ENCODE data around the gene TMEM204. TPM values are rescaled to one million over a fixed set of nuclear protein-coding genes. Genes with fewer than 3 reads are reported as not detected.

The TMEM204 gene
- polyA plus RNA-seq, 3 donors, result 0.09 to 1.5 (median 1.3) TPM

DNA sequence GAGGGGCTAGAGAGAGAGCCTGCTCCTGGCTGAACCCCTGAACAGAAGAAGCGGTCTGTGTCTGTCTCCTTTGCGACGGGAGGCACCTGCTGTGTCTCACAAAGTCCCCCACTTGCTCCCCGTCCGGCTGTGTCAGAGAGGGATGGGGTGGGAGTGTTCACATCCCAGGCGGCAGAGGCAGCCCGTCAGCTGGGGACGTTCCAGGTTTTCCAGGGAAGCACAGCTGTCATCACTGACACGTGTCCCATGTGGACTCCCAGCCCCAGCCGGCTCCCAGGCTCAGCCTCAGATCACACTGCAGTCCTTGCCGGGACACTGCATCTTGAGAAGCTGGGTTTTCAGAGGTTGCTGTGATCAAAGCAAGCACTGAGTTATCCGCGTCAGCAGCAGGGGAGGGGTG lies 38.8 kb upstream of the TMEM204 start:
- H3K9ac ChIP-seq (ENCODE audit: insufficient read depth, low read length, poor library complexity, severe bottlenecking), result peak overlapping the region; percentile 86
- peak overlapping the region in 1 of 7 donors; percentile 61 for H3K27ac Mint-ChIP-seq

DNA sequence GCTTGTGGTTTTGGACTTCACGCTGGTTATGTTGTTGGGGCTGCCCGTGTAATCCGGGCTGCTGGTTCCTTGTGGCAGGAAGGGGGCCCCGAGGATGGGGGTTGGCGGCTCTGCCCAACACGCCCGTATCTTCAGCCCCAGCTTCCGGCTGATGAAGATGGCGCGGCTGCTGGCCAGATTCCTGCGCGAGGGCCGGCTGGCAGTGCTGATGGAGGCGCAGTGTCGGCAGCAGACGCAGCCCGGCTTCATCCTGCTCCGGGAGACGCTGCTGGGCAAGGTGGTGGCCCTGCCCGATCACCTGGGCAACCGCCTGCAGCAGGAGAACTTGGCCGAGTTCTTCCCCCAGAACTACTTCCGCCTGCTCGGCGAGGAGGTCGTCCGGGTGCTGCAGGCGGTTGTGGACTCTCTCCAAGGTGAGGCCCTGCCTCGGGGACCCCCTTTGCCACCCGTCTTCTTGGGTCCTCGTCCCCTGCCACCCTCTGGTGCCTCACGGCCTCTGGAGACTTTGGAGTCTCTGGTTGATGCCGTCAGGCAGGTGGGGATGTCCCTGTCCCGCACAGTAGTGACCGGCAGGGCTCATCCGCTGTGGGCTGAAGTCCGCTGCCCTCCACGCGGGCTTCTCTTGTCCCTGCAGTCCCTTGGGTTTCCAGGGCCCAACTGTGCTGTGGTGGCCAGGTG lies 38.1 kb upstream of the TMEM204 start:
- 86% methylated on average over 38 of the region's 39 CpGs for WGBS (ENCODE audit: insufficient coverage)
- H3K4me3 ChIP-seq (replicated peaks in 1 of 3; ENCODE audit: low read depth in 2 of 3, low read length in 3 of 3), result no peak overlapping the region
- H3K27ac Mint-ChIP-seq, result no peak overlapping the region

More for the DNA sequence above, 38.8 kb upstream of the TMEM204 start:
- Histone ChIP-seq H3K4me3 (replicated peaks in 1 of 3; ENCODE audit: low read depth in 2 of 3, low read length in 3 of 3) (peak overlapping the region in 1 of 3 experiments; percentile 90), H3K4me1 (ENCODE audit: control insufficient read depth in 1 of 2, insufficient read depth in 2 of 2, low read length in 2 of 2) (peaks cover 22 to 27% of the 10 kb centered on the region in 2 donors), H3K4me2 (replicated peaks; ENCODE audit: extremely low read depth, low read length, poor library complexity, severe bottlenecking) (no peak overlapping the region), H2AFZ (ENCODE audit: insufficient read depth, low read depth, low read length, poor library complexity, severe bottlenecking) (no peak overlapping the region), H4K20me1 (ENCODE audit: insufficient read depth, low read length) (no peaks in the 10 kb centered on the region), H3K79me2 (ENCODE audit: insufficient read depth, low read length) (peaks cover 20% of the 10 kb centered on the region), H3K9me3 (replicated peaks in 1 of 2; ENCODE audit: control insufficient read depth in 1 of 2, insufficient read depth in 1 of 2, low read length in 2 of 2) (no peaks in the 10 kb centered on the region), H3K27ac (ENCODE audit: low read depth in 1 of 2, low read length in 2 of 2) (no peak overlapping the region), H3K36me3 (replicated peaks in 1 of 2; ENCODE audit: control insufficient read depth in 1 of 2, insufficient read depth in 2 of 2, low read length in 2 of 2) (peaks cover 46 to 52% of the 10 kb centered on the region in 2 donors), H3K27me3 (ENCODE audit: control insufficient read depth in 2 of 2, insufficient read depth in 2 of 2, low read length in 2 of 2) (no peaks in the 10 kb centered on the region)
- Mint-ChIP-seq H3K27me3 (ENCODE audit: low read depth in 3 of 3) (peaks cover 0 to 2% (median 0%) of the 10 kb centered on the region in 3 donors), H3K4me1 (peaks cover 19% of the 10 kb centered on the region), H3K36me3 (peaks cover 22 to 50% of the 10 kb centered on the region in 2 donors), H3K4me3 (peak overlapping the region in 1 of 2 donors; percentile 39), H3K9me3 (peaks cover 0 to 2% (median 0%) of the 10 kb centered on the region in 7 donors)
- 91% methylated on average over 9 of the region's 13 CpGs for WGBS (ENCODE audit: insufficient coverage)
- intact Hi-C loops (cut with micrococcal nuclease), result loop anchor here in 1 of 2 donors (5.0 kb wide), 1 partner anchor 72 kb away; the partner anchor contains the start of gene UQCC4
- no peak for TF ChIP-seq CTCF (IDR thresholded peaks at IDR 0.05)
- DNase-seq, result no peak

More for the DNA sequence above, 38.1 kb upstream of the TMEM204 start:
- Histone ChIP-seq H3K27ac (ENCODE audit: low read depth in 1 of 2, low read length in 2 of 2) (no peak overlapping the region), H3K9ac (ENCODE audit: insufficient read depth, low read length, poor library complexity, severe bottlenecking) (no peak overlapping the region), H3K4me1 (ENCODE audit: control insufficient read depth in 1 of 2, insufficient read depth in 2 of 2, low read length in 2 of 2) (peaks cover 22 to 27% of the 10 kb centered on the region in 2 donors), H3K4me2 (replicated peaks; ENCODE audit: extremely low read depth, low read length, poor library complexity, severe bottlenecking) (no peak overlapping the region), H4K20me1 (ENCODE audit: insufficient read depth, low read length) (no peaks in the 10 kb centered on the region), H3K79me2 (ENCODE audit: insufficient read depth, low read length) (peaks cover 20% of the 10 kb centered on the region), H3K36me3 (replicated peaks in 1 of 2; ENCODE audit: control insufficient read depth in 1 of 2, insufficient read depth in 2 of 2, low read length in 2 of 2) (peaks cover 52 to 58% of the 10 kb centered on the region in 2 donors), H3K9me3 (replicated peaks in 1 of 2; ENCODE audit: control insufficient read depth in 1 of 2, insufficient read depth in 1 of 2, low read length in 2 of 2) (no peaks in the 10 kb centered on the region), H3K27me3 (ENCODE audit: control insufficient read depth in 2 of 2, insufficient read depth in 2 of 2, low read length in 2 of 2) (no peaks in the 10 kb centered on the region), H2AFZ (ENCODE audit: insufficient read depth, low read depth, low read length, poor library complexity, severe bottlenecking) (no peak overlapping the region)
- Mint-ChIP-seq H3K4me1 (peaks cover 19% of the 10 kb centered on the region), H3K36me3 (peaks cover 22 to 50% of the 10 kb centered on the region in 2 donors), H3K9me3 (peaks cover 0 to 2% (median 0%) of the 10 kb centered on the region in 7 donors), H3K27me3 (ENCODE audit: low read depth in 3 of 3) (peaks cover 0 to 2% (median 0%) of the 10 kb centered on the region in 3 donors), H3K4me3 (no peak overlapping the region)
- DNase-seq, result no peak
- intact Hi-C loops (cut with micrococcal nuclease), result no loop called here
- no peak for TF ChIP-seq CTCF (IDR thresholded peaks at IDR 0.05)

Data from CD14-positive monocyte (primary cell).